GM12878 (cell line): ENCODE measurements around the gene ARID1A. TPM values are rescaled to one million over a fixed set of nuclear protein-coding genes. Genes with fewer than 3 reads are reported as not detected.
"Not testable (repeated sequence)": the region's sequence is repeated elsewhere in the genome, so short reads cannot be mapped to it uniquely, and the experiment has no call there.

Experiments
- ATAC-seq: fragments of 200-7000 bp; cut with Tn5 transposase; 3 replicates; pipeline ENCODE4 v1.9.1; 2020; ENCODE audit warnings: mild to moderate bottlenecking, moderate library complexity
- BruUV-seq: library from RNA; stranded (reverse); fragments of 400-500 nt; replicated peaks from 2 replicates; lab custom pipeline; 2021; lab: Mats Ljungman, UMichigan
- CTCF ChIA-PET: fragments of 300-600 bp; sonication (Branson Sonifier 250); formaldehyde crosslinking; extraction: SDS; loops from one replicate; lab custom pipeline; 2021; ENCODE audit warnings: inconsistent platforms; lab: Yijun Ruan, JAX
- POLR2A ChIA-PET: fragments of 350-600 bp; formaldehyde crosslinking; extraction: SDS; loops from one replicate; lab custom pipeline; 2021; ENCODE audit warnings: inconsistent platforms; lab: Charles Lee
- RAD21 ChIA-PET: fragments of 300-600 bp; sonication (Branson Sonifier 250); formaldehyde crosslinking; loops from one replicate; lab custom pipeline; 2023; ENCODE audit warnings: antibody characterized with exemption; ENCODE audit not compliant: unreplicated experiment; lab: Charles Lee
- SMC1A ChIA-PET: fragments of 300-600 bp; sonication (Branson Sonifier 250); formaldehyde crosslinking; loops from one replicate; lab custom pipeline; 2023; ENCODE audit not compliant: unreplicated experiment, uncharacterized antibody; lab: Charles Lee
- DNase-seq: peaks from one replicate; pipeline ENCODE4 v3.0.0-alpha.2; 2011; ENCODE audit warnings: low read depth, low spot score
- FAIRE-seq: peaks from 3 replicates; lab custom pipeline; 2011; peaks lifted over from hg19 to GRCh38; lab: Jason Lieb, UNC
- H2AFZ ChIP-seq: 2 replicates; pipeline ENCODE4 v1.6.0; 2011; ENCODE audit warnings: low read depth, low read length, control low read depth; ENCODE audit not compliant: control insufficient read depth
- H3K27ac ChIP-seq: 2 replicates; pipeline ENCODE4 v1.5.1; 2011; ENCODE audit warnings: control low read depth; ENCODE audit not compliant: control insufficient read depth, insufficient read depth
- H3K27me3 ChIP-seq, 2 experiments: replicated peaks in 1 of 2; 2 replicates each; pipeline versions ENCODE4 v1.6.0 to v1.6.1; 2011; ENCODE audit warnings: low read length in 1 of 2; ENCODE audit not compliant: control insufficient read depth in 2 of 2, insufficient read depth in 2 of 2
- H3K36me3 ChIP-seq, 2 experiments: 2 replicates each; pipeline ENCODE4 v1.5.1; 2011; ENCODE audit warnings: low read length in 1 of 2; ENCODE audit not compliant: control insufficient read depth in 2 of 2, insufficient read depth in 2 of 2
- H3K4me1 ChIP-seq: 2 replicates; pipeline ENCODE4 v1.6.1; 2011; ENCODE audit warnings: mild to moderate bottlenecking, low read length, moderate library complexity, mixed read lengths; ENCODE audit not compliant: control insufficient read depth, insufficient read depth
- H3K4me2 ChIP-seq: 2 replicates; pipeline ENCODE4 v1.6.0; 2011; ENCODE audit warnings: control low read depth; ENCODE audit not compliant: control insufficient read depth, insufficient read depth
- H3K4me3 ChIP-seq: fragments of 200-600 bp; sonication (generic); 2 replicates; pipeline ENCODE4 v1.5.1; 2016
- H3K79me2 ChIP-seq: 2 replicates; pipeline ENCODE4 v1.6.0; 2011; ENCODE audit warnings: low read length; ENCODE audit not compliant: control insufficient read depth, insufficient read depth
- H3K9ac ChIP-seq: 2 replicates; pipeline ENCODE4 v1.8.0; 2011; ENCODE audit warnings: low read length, control low read depth, mixed read lengths; ENCODE audit not compliant: control insufficient read depth, insufficient read depth
- H3K9me3 ChIP-seq: replicated peaks from 3 replicates; pipeline ENCODE4 v1.5.1; 2011; ENCODE audit warnings: mild to moderate bottlenecking, low read length; ENCODE audit not compliant: control insufficient read depth, insufficient read depth
- H4K20me1 ChIP-seq: 2 replicates; pipeline ENCODE4 v1.6.0; 2011; ENCODE audit not compliant: control insufficient read depth, insufficient read depth
- CBX3 ChIP-seq: fragments of 200-600 bp; sonication (generic); IDR thresholded peaks from 2 replicates; pipeline ENCODE4 v1.6.1; 2016; ENCODE audit warnings: low read depth, borderline replicate concordance
- CEBPB ChIP-seq, 2 experiments: fragments of 150-350 bp in 1 of 2; IDR thresholded peaks; 2 replicates each; pipeline ENCODE4 v1.6.1; 2012 to 2014; ENCODE audit warnings: low read depth in 2 of 2, low read length in 2 of 2, borderline replicate concordance in 1 of 2, inconsistent platforms in 1 of 2
- GABPA ChIP-seq: IDR thresholded peaks from 2 replicates; pipeline ENCODE4 v1.6.1; 2014; ENCODE audit warnings: antibody characterized with exemption, low read depth, mild to moderate bottlenecking, inconsistent platforms
- IKZF1 ChIP-seq: fragments of 450-650 bp; conservative IDR thresholded peaks from 2 replicates; pipeline ENCODE4 v1.6.1; 2017; ENCODE audit warnings: antibody characterized with exemption, mild to moderate bottlenecking
- NBN ChIP-seq: fragments of 450-650 bp; IDR thresholded peaks from 2 replicates; pipeline ENCODE4 v1.6.1; 2016
- NR2F1 ChIP-seq: fragments of 450-650 bp; conservative IDR thresholded peaks from 2 replicates; pipeline ENCODE4 v1.6.1; 2017; ENCODE audit warnings: mild to moderate bottlenecking
- SIX5 ChIP-seq: IDR thresholded peaks from 2 replicates; pipeline ENCODE4 v1.6.1; 2011; ENCODE audit warnings: mild to moderate bottlenecking, low read depth, low read length, moderate library complexity; ENCODE audit not compliant: severe bottlenecking
- ZBTB33 ChIP-seq: fragments of 450-650 bp; IDR thresholded peaks from 2 replicates; pipeline ENCODE4 v1.6.1; 2017; ENCODE audit warnings: mild to moderate bottlenecking
- ZNF24 ChIP-seq: fragments of 450-650 bp; IDR thresholded peaks from 2 replicates; pipeline ENCODE4 v1.6.1; 2017; ENCODE audit warnings: antibody characterized with exemption, mild to moderate bottlenecking
- ZNF592 ChIP-seq: fragments of 450-650 bp; IDR thresholded peaks from 2 replicates; pipeline ENCODE4 v1.6.1; 2017; ENCODE audit warnings: mild to moderate bottlenecking, moderate library complexity
- WGBS: methylation state at CpG from one replicate; pipeline ENCODE4 v1.1.6; 2016; ENCODE audit warnings: low lambda C conversion rate; ENCODE audit not compliant: insufficient replicate concordance, insufficient coverage; ENCODE audit errors: missing lambda C conversion rate; 5-methylcytosine and 5-hydroxymethylcytosine counted together
- in situ Hi-C: fragments of 300-500 bp; cut with MboI; formaldehyde crosslinking; loops from 9 replicates; pipeline ENCODE4 v1.14.3; 2018; ENCODE audit warnings: mixed read lengths
- intact Hi-C: fragments of 100-400 bp; cut with micrococcal nuclease; formaldehyde crosslinking; loops from one replicate; pipeline ENCODE4 v1.14.2; 2022; ENCODE audit not compliant: unreplicated experiment
- polyA plus RNA-seq, 11 experiments: library from polyadenylated mRNA; depleted of rRNA in 4 of 11; unstranded in 6 of 11; stranded (reverse) in 5 of 11; fragments of >200 nt; fragmentation: Nextera tagmentation in 4 of 11; fragmentation: Illumina TruSeq in 1 of 11; extraction: Ambion mirVana in 4 of 11; extraction: Trizol in 1 of 11; gene quantifications; 1 replicate in 1 of 11; 2 replicates in 10 of 11; pipeline versions ENCODE4 v1.2.1 to v1.2.3, GENCODE V29; 2011 to 2016; ENCODE audit warnings: inconsistent platforms in 2 of 11, missing spikeins in 2 of 11, low read depth in 1 of 11
- total RNA-seq, 4 experiments: library from RNA; depleted of rRNA in 3 of 4; stranded (reverse); fragments of >200 nt in 3 of 4; fragmentation: Illumina TruSeq in 1 of 4; extraction: Trizol in 1 of 4; gene quantifications; 2 replicates each; pipeline versions ENCODE4 v1.2.1 to v1.2.3, GENCODE V29; 2013 to 2021

ARID1A gene
- total and polyA plus RNA-seq, 10 of the 15 experiments (the other 5 are each of a cell fraction or from before 2014, with no cell fraction given): 10.0 to 98.0 (median 23.5) TPM

GRCh38 chr1:26725904-26726303 lies 30.1 kb downstream of the ARID1A start:
- H3K27ac ChIP-seq, H3K4me2 ChIP-seq, H3K9ac ChIP-seq, H3K36me3 ChIP-seq, BruUV-seq, ATAC-seq, H4K20me1 ChIP-seq, DNase-seq, intact Hi-C loops, H2AFZ ChIP-seq, FAIRE-seq, H3K27me3 ChIP-seq, in situ Hi-C loops, H3K9me3 ChIP-seq, H3K4me3 ChIP-seq: not testable (repeated sequence)
- 90% methylated on average over 14 of the region's 14 CpGs for WGBS
- ChIA-PET POLR2A (interaction anchor here (0.7 to 3.9 kb wide), 3 partner anchors 17 to 98 kb away, joined by 3 to 23 read pairs (median 3); no protein-coding TSS in a partner anchor), CTCF (interaction anchor here (3.0 to 7.7 kb wide), 2 partner anchors 18 to 25 kb away, joined by 19 to 50 read pairs; no protein-coding TSS in a partner anchor), SMC1A (interaction anchor here (0.8 to 10.0 kb wide), 7 partner anchors 13 to 108 kb away, joined by 3 to 128 read pairs (median 4); partner anchors contain the start of gene PIGV), RAD21 (interaction anchor here (0.8 to 3.7 kb wide), 4 partner anchors 18 to 64 kb away, joined by 3 to 11 read pairs (median 3); no protein-coding TSS in a partner anchor)
- Histone ChIP-seq H3K4me1 (peaks cover 44% of the 10 kb centered on the region), H3K79me2 (peaks cover 87% of the 10 kb centered on the region)

GRCh38 chr1:26726784-26727183 lies 31.0 kb downstream of the ARID1A start:
- WGBS: 100% methylated on average over 1 of the region's 1 CpG
- no peaks in the 10 kb centered on the region for H3K9me3 ChIP-seq
- CTCF ChIA-PET: interaction anchor here (1.2 to 7.7 kb wide), 4 partner anchors 11 to 63 kb away, joined by 3 to 50 read pairs (median 10); no protein-coding TSS in a partner anchor
- POLR2A ChIA-PET: interaction anchor here (0.7 to 2.9 kb wide), 2 partner anchors 16 to 97 kb away, joined by 3 to 9 read pairs; no protein-coding TSS in a partner anchor
- peaks cover 40% of the 10 kb centered on the region for H3K4me1 ChIP-seq
- no peak overlapping the region for H3K4me3 ChIP-seq
- peaks cover 7 to 13% of the 10 kb centered on the region in 2 experiments for H3K36me3 ChIP-seq
- FAIRE-seq (no peak), ATAC-seq (no peak), DNase-seq (no peak)
- H2AFZ ChIP-seq: no peak overlapping the region
- SMC1A ChIA-PET: interaction anchor here (1.0 to 10.0 kb wide), 7 partner anchors 13 to 123 kb away, joined by 3 to 128 read pairs (median 7); partner anchors contain the start of gene PIGV
- peaks cover 79% of the 10 kb centered on the region for H3K79me2 ChIP-seq
- no peaks in the 10 kb centered on the region for H3K27me3 ChIP-seq
- H3K27ac ChIP-seq: no peak overlapping the region
- no peak overlapping the region for H3K4me2 ChIP-seq
- RAD21 ChIA-PET: interaction anchor here (2.2 to 3.7 kb wide), 2 partner anchors 29 to 63 kb away, joined by 7 to 11 read pairs; no protein-coding TSS in a partner anchor
- intact Hi-C loops (no loop called here), in situ Hi-C loops (no loop called here)
- H4K20me1 ChIP-seq: peaks cover 6% of the 10 kb centered on the region; the same call in 1 of the 2 replicates
- H3K9ac ChIP-seq: no peak overlapping the region
- no TSS peak for BruUV-seq
- no peak for TF ChIP-seq ZNF592
- no peak for TF ChIP-seq NBN
- no peak for TF ChIP-seq ZBTB33
- no peak for TF ChIP-seq CBX3
- no peak for TF ChIP-seq CEBPB (IDR thresholded peaks at IDR 0.05; ENCODE audit: borderline replicate concordance in 1 of 2, low read depth in 2 of 2, low read length in 2 of 2)
- no peak for TF ChIP-seq SIX5
- TF ChIP-seq ZNF24: no peak
- no peak for TF ChIP-seq NR2F1
- no peak for TF ChIP-seq IKZF1
- TF ChIP-seq GABPA: no peak
